GM10248 (cell line): ENCODE results near the gene ZFAND2A.
A peak's percentile ranks its signal among the peaks of the same experiment; 100 is the strongest.
"Not testable (repeated sequence)": the region's sequence is repeated elsewhere in the genome, so short reads cannot be mapped to it uniquely, and the experiment has no call there.

Source experiments
- CTCF ChIA-PET: fragments of 300-600 bp; sonication (Branson Sonifier 250); formaldehyde crosslinking; extraction: SDS; loops from one replicate; lab custom pipeline; 2021; ENCODE audit warnings: antibody characterized with exemption; lab: Yijun Ruan, JAX
- POLR2A ChIA-PET: fragments of 350-650 bp; sonication (Branson Sonifier 250); formaldehyde crosslinking; extraction: SDS; loops from one replicate; lab custom pipeline; 2020; ENCODE audit warnings: antibody characterized with exemption; lab: Yijun Ruan, JAX
- DNase-seq: peaks from one replicate; pipeline ENCODE4 v3.0.0; 2012; ENCODE audit errors: extremely low spot score
- CTCF ChIP-seq: IDR thresholded peaks from 2 replicates; pipeline ENCODE4 v1.5.1; 2012; ENCODE audit warnings: mild to moderate bottlenecking, low read depth; ENCODE audit errors: extremely low read depth, missing control alignments, control extremely low read depth

The ZFAND2A gene

GRCh38 chr7:1151653-1152425 is 8.2 kb downstream of the ZFAND2A start:
- no peak for TF ChIP-seq CTCF
- ChIA-PET CTCF (interaction anchor here (0.7 to 1.9 kb wide), 11 partner anchors 8 to 159 kb away, joined by 3 to 9 read pairs (median 4); a partner anchor contains a TSS), POLR2A (interaction anchor here (0.7 kb wide), 1 partner anchor 12 kb away, joined by 6 read pairs; no protein-coding TSS in a partner anchor)
- DNase-seq, result no peak

- no peak for DNase-seq
- CTCF ChIA-PET, result interaction anchor here (0.7 to 1.9 kb wide), 9 partner anchors 9 to 158 kb away, joined by 3 to 9 read pairs (median 5); a partner anchor contains a TSS
- TF ChIP-seq CTCF, result no peak
- POLR2A ChIA-PET, result interaction anchor here (0.6 kb wide), 1 partner anchor 9 kb away, joined by 3 read pairs; no protein-coding TSS in a partner anchor
Measured at GRCh38 chr7:1151156-1151555, 8.8 kb downstream of the ZFAND2A start.

GRCh38 chr7:1150400-1151002 is 9.5 kb downstream of the ZFAND2A start:
- CTCF ChIA-PET, result interaction anchor here (1.2 to 1.9 kb wide), 3 partner anchors 25 to 157 kb away, joined by 5 to 9 read pairs (median 5); no protein-coding TSS in a partner anchor
- no peak for DNase-seq
- POLR2A ChIA-PET, result interaction anchor here (0.6 kb wide), 2 partner anchors 8 to 46 kb away, joined by 3 read pairs; no protein-coding TSS in a partner anchor
- no peak for TF ChIP-seq CTCF

- CTCF ChIA-PET, result interaction anchor here (2.7 kb wide), 1 partner anchor 156 kb away, joined by 12 read pairs; no protein-coding TSS in a partner anchor
- DNase-seq, result no peak
- TF ChIP-seq CTCF, result no peak
- POLR2A ChIA-PET, result interaction anchor here (0.6 to 0.8 kb wide), 2 partner anchors 10 to 137 kb away, joined by 3 read pairs; no protein-coding TSS in a partner anchor
Measured at GRCh38 chr7:1149351-1149794, 10.6 kb downstream of the ZFAND2A start.

- POLR2A ChIA-PET, DNase-seq: not testable (repeated sequence)
- CTCF ChIA-PET, result interaction anchor here (1.1 to 2.7 kb wide), 3 partner anchors 29 to 160 kb away, joined by 3 to 12 read pairs (median 7); no protein-coding TSS in a partner anchor
Measured at GRCh38 chr7:1147873-1148272, 12.1 kb downstream of the ZFAND2A start.

- POLR2A ChIA-PET, result no interaction called here
- CTCF ChIA-PET, result interaction anchor here (0.7 to 2.2 kb wide), 9 partner anchors 8 to 152 kb away, joined by 3 to 17 read pairs (median 4); partner anchors contain the start of gene GPER1
- DNase-seq, result peak; percentile 52
- peak; percentile 58 for TF ChIP-seq CTCF
Measured at GRCh38 chr7:1144269-1144771, 15.7 kb downstream of the ZFAND2A start.

- CTCF ChIA-PET, result interaction anchor here (0.7 to 2.6 kb wide), 11 partner anchors 9 to 321 kb away, joined by 3 to 17 read pairs (median 7); partner anchors contain the start of gene GPER1
- POLR2A ChIA-PET, DNase-seq: not testable (repeated sequence)
Measured at GRCh38 chr7:1143031-1143430, 17.0 kb downstream of the ZFAND2A start.
